K562 (cell line): Measurements from ENCODE around the gene PFN3. TPM values are rescaled to one million over a fixed set of nuclear protein-coding genes. Genes with fewer than 3 reads are reported as not detected.

Experiments
- FOXP1 ChIP-seq: sonication (generic); formaldehyde crosslinking; IDR thresholded peaks from 2 replicates; pipeline ENCODE4 v1.8.0; 2022; ENCODE audit warnings: mild to moderate bottlenecking, missing genetic modification reagents
- NR2C2 ChIP-seq, 2 experiments: fragments of 200-800 bp in 1 of 2; sonication (Bioruptor generic) in 1 of 2; sonication (generic) in 1 of 2; formaldehyde crosslinking in 1 of 2; IDR thresholded peaks; 2 replicates each; pipeline versions ENCODE4 v1.6.1 to v1.8.0; 2016 to 2022; ENCODE audit warnings: mild to moderate bottlenecking in 1 of 2, missing compliant biosample characterization in 1 of 2, missing genetic modification characterization in 1 of 2, missing genetic modification reagents in 1 of 2
- POLR2G ChIP-seq: fragments of 200-400 bp; formaldehyde crosslinking; IDR thresholded peaks from 2 replicates; pipeline ENCODE4 v1.6.1; 2017; ENCODE audit warnings: low read depth, mild to moderate bottlenecking, antibody characterized with exemption, low read length, moderate library complexity
- PPARD ChIP-seq: fragments of 250-450 bp; sonication (Bioruptor Pico); IDR thresholded peaks from 2 replicates; pipeline ENCODE4 v1.8.0; 2022; ENCODE audit warnings: inconsistent platforms, mild to moderate bottlenecking, moderate library complexity
- PTRF ChIP-seq: fragments of 450-650 bp; IDR thresholded peaks from 2 replicates; pipeline ENCODE4 v1.6.1; 2016; ENCODE audit warnings: mild to moderate bottlenecking, missing genetic modification characterization, missing compliant biosample characterization
- RBBP5 ChIP-seq: fragments of 200-600 bp; sonication (generic); IDR thresholded peaks from 2 replicates; pipeline ENCODE4 v1.6.1; 2012; ENCODE audit warnings: borderline replicate concordance, mild to moderate bottlenecking, low read length, control low read depth, inconsistent platforms; ENCODE audit not compliant: insufficient read depth, poor library complexity, severe bottlenecking
- TARDBP ChIP-seq: fragments of 450-650 bp; IDR thresholded peaks from 2 replicates; pipeline ENCODE4 v1.6.1; 2016
- TFAM ChIP-seq: fragments of 250-450 bp; sonication (Bioruptor Pico); conservative IDR thresholded peaks from 2 replicates; pipeline ENCODE4 v1.5.0; 2021; ENCODE audit warnings: mild to moderate bottlenecking, moderate library complexity
- THRA ChIP-seq: fragments of 450-650 bp; IDR thresholded peaks from 2 replicates; pipeline ENCODE4 v1.6.1; 2017; ENCODE audit warnings: mild to moderate bottlenecking, moderate library complexity
- ZKSCAN8 ChIP-seq: fragments of 200-800 bp; sonication (Bioruptor generic); IDR thresholded peaks from 2 replicates; pipeline ENCODE4 v1.6.1; 2016; ENCODE audit warnings: missing genetic modification characterization, missing compliant biosample characterization
- ZNF431 ChIP-seq: sonication (generic); formaldehyde crosslinking; IDR thresholded peaks from 2 replicates; pipeline ENCODE4 v1.8.0; 2022; ENCODE audit warnings: mild to moderate bottlenecking, missing genetic modification reagents
- polyA plus RNA-seq, 8 experiments: library from polyadenylated mRNA; depleted of rRNA in 4 of 8; stranded (reverse) in 5 of 8; unstranded in 3 of 8; fragments of >200 nt; fragmentation: Nextera tagmentation in 2 of 8; fragmentation: Illumina TruSeq in 1 of 8; extraction: Ambion mirVana in 2 of 8; extraction: Trizol in 1 of 8; gene quantifications; 2 replicates each; pipeline versions ENCODE4 v1.2.1 to v1.2.3, GENCODE V29; 2011 to 2014; ENCODE audit warnings: inconsistent platforms in 1 of 8, missing spikeins in 1 of 8
- total RNA-seq, 7 experiments: library from RNA; depleted of rRNA in 6 of 7; stranded (reverse); fragments of >200 nt in 6 of 7; fragmentation: Illumina TruSeq in 2 of 7; extraction: Trizol in 2 of 7; gene quantifications; 2 replicates each; pipeline versions ENCODE4 v1.2.1 to v1.2.3, GENCODE V29; 2011 to 2021; ENCODE audit warnings: low replicate concordance in 1 of 7
- TF ChIP-seq, protein P1 (sequence below): fragments of 250-450 bp; sonication (Bioruptor Pico); IDR thresholded peaks from 2 replicates; pipeline ENCODE4 v1.4.0; 2020; ENCODE audit warnings: mild to moderate bottlenecking, moderate library complexity
- TF ChIP-seq, protein P2 (sequence below): fragments of 450-650 bp; IDR thresholded peaks from 2 replicates; pipeline ENCODE4 v1.6.1; 2017; ENCODE audit warnings: antibody characterized with exemption, mild to moderate bottlenecking
- TF ChIP-seq, protein P3 (sequence below), 2 experiments: fragments of 200-800 bp in 1 of 2; sonication (Bioruptor generic) in 1 of 2; sonication (generic) in 1 of 2; formaldehyde crosslinking in 1 of 2; IDR thresholded peaks in 1 of 2; conservative IDR thresholded peaks in 1 of 2; 2 replicates each; pipeline versions ENCODE4 v1.5.0 to v1.6.1; 2016 to 2020; ENCODE audit warnings: missing compliant biosample characterization in 1 of 2, missing genetic modification characterization in 1 of 2, missing genetic modification reagents in 1 of 2

PFN3 gene
- total and polyA plus RNA-seq, 9 of the 15 experiments (the other 6 are each of a cell fraction or from before 2014, with no cell fraction given), result not detected

DNA sequence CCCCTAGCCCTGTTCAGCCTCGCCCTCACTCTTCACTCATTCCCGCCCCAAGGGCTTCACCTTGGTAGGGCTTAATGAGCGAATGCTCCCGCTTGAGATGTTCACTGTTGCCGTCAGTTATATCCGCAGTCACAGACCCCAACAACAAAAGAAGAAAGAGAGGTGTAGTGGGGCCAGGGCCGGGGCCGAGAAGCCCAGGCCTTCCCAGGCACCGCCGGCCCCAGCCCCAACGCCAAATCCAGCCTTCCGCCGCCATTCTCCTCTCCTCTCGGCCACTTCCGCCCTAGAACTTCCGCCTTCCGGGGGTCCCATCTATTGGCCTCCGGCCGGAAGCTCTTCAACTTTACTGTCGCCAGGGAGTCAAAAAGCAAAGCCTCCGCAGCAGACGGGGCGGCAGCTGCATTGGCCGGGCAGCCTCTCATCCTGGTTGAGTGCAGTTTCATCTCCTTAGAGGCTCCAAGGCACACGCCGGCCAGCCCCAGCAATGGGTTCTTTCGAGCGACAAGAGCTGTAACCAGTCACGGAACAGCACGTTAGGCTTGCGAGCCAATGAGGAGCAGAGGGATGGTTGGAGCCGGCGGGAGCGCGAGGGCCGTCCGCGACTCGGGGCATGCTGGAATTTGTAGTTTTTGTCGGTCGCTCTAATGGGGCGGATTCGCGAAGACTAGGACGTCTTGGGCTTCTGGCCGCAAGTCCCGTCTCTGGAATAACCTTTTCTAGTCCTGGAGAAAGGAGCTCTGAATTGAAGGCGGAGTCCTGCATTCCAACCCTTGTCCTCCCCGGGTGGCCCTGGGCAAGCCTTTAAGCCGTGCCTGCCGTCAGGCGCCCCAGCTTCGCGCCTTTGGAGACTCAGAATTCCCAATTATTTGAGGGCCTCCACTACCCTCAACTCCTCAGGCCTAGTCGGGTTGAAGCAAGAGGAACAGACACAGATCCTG lies 48.8 kb downstream of the PFN3 start, which contains the start of gene LMAN2 (continued):
- TF ChIP-seq, protein P1, sequence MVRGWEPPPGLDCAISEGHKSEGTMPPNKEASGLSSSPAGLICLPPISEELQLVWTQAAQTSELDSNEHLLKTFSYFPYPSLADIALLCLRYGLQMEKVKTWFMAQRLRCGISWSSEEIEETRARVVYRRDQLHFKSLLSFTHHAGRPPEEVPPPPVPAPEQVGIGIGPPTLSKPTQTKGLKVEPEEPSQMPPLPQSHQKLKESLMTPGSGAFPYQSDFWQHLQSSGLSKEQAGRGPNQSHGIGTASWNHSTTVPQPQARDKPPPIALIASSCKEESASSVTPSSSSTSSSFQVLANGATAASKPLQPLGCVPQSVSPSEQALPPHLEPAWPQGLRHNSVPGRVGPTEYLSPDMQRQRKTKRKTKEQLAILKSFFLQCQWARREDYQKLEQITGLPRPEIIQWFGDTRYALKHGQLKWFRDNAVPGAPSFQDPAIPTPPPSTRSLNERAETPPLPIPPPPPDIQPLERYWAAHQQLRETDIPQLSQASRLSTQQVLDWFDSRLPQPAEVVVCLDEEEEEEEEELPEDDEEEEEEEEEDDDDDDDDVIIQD, result no peak
- no peak for TF ChIP-seq ZNF431 (CRISPR knock-in tag)
- peak; percentile 90 for TF ChIP-seq POLR2G
- TF ChIP-seq, protein P2, sequence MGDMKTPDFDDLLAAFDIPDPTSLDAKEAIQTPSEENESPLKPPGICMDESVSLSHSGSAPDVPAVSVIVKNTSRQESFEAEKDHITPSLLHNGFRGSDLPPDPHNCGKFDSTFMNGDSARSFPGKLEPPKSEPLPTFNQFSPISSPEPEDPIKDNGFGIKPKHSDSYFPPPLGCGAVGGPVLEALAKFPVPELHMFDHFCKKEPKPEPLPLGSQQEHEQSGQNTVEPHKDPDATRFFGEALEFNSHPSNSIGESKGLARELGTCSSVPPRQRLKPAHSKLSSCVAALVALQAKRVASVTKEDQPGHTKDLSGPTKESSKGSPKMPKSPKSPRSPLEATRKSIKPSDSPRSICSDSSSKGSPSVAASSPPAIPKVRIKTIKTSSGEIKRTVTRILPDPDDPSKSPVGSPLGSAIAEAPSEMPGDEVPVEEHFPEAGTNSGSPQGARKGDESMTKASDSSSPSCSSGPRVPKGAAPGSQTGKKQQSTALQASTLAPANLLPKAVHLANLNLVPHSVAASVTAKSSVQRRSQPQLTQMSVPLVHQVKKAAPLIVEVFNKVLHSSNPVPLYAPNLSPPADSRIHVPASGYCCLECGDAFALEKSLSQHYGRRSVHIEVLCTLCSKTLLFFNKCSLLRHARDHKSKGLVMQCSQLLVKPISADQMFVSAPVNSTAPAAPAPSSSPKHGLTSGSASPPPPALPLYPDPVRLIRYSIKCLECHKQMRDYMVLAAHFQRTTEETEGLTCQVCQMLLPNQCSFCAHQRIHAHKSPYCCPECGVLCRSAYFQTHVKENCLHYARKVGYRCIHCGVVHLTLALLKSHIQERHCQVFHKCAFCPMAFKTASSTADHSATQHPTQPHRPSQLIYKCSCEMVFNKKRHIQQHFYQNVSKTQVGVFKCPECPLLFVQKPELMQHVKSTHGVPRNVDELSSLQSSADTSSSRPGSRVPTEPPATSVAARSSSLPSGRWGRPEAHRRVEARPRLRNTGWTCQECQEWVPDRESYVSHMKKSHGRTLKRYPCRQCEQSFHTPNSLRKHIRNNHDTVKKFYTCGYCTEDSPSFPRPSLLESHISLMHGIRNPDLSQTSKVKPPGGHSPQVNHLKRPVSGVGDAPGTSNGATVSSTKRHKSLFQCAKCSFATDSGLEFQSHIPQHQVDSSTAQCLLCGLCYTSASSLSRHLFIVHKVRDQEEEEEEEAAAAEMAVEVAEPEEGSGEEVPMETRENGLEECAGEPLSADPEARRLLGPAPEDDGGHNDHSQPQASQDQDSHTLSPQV, result peak; percentile 20; the same call in 1 of the 2 replicates
- TF ChIP-seq PTRF (tag), result no peak
- TF ChIP-seq FOXP1, result 0 out of 2 replicates have a peak, but pooled peaks have one; percentile 63
- no peak for TF ChIP-seq THRA
- TF ChIP-seq, protein P3, sequence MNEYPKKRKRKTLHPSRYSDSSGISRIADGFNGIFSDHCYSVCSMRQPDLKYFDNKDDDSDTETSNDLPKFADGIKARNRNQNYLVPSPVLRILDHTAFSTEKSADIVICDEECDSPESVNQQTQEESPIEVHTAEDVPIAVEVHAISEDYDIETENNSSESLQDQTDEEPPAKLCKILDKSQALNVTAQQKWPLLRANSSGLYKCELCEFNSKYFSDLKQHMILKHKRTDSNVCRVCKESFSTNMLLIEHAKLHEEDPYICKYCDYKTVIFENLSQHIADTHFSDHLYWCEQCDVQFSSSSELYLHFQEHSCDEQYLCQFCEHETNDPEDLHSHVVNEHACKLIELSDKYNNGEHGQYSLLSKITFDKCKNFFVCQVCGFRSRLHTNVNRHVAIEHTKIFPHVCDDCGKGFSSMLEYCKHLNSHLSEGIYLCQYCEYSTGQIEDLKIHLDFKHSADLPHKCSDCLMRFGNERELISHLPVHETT (CRISPR knock-in tag; conservative IDR thresholded peaks at IDR 0.05 in 1 of 2, IDR thresholded peaks at IDR 0.05 in 1 of 2), result 0 out of 4 replicates have a peak, but pooled peaks of 1 of the 2 experiments have one; percentile 65
- no peak for TF ChIP-seq NR2C2 (CRISPR knock-in tag; IDR thresholded peaks at IDR 0.05)
- peak; percentile 84 for TF ChIP-seq NR2C2 (tag; IDR thresholded peaks at IDR 0.05)
- TF ChIP-seq TARDBP, result no peak
- TF ChIP-seq ZKSCAN8 (CRISPR knock-in tag), result no peak
- TF ChIP-seq RBBP5, result peak; percentile 67
- TF ChIP-seq TFAM (CRISPR knock-in tag), result no peak
- TF ChIP-seq PPARD (CRISPR knock-in tag), result no peak
